Breast epithelium (tissue), 4 donors: ENCODE results near the gene AKIRIN2. TPM values are rescaled to one million over a fixed set of nuclear protein-coding genes. Genes with fewer than 3 reads are reported as not detected.
A peak's percentile ranks its signal among the peaks of the same experiment; 100 is the strongest.
"Not testable (repeated sequence)": the region's sequence is repeated elsewhere in the genome, so short reads cannot be mapped to it uniquely, and the experiment has no call there.

Experiments
- DNase-seq, 2 donors: peaks; one replicate each; pipeline ENCODE4 v3.0.0-alpha.2; 2019; ENCODE audit warnings: low spot score in 2 of 2
- H3K27ac ChIP-seq, 2 donors: fragments of 200-600 bp; sonication (generic) in 1 of 2; one replicate each; pipeline ENCODE4 v1.5.1; 2016 to 2019; ENCODE audit warnings: mild to moderate bottlenecking in 1 of 2
- H3K27me3 ChIP-seq, 2 donors: fragments of 200-600 bp; sonication (generic) in 1 of 2; one replicate each; pipeline versions ENCODE4 v1.5.1 to v1.6.0; 2017 to 2019; ENCODE audit warnings: control low read depth in 1 of 2, mild to moderate bottlenecking in 1 of 2
- H3K36me3 ChIP-seq: fragments of 200-600 bp; one replicate; pipeline ENCODE4 v1.5.1; 2019
- H3K4me1 ChIP-seq, 2 donors: fragments of 200-600 bp; sonication (generic); one replicate each; pipeline ENCODE4 v1.5.1; 2016 to 2019; ENCODE audit warnings: control low read depth in 1 of 2
- H3K4me3 ChIP-seq, 3 donors: fragments of 200-600 bp; sonication (generic); 1 replicate in 2 of 3; 2 replicates in 1 of 3; pipeline ENCODE4 v1.5.1; 2016 to 2019; ENCODE audit warnings: mild to moderate bottlenecking in 3 of 3, moderate library complexity in 2 of 3
- H3K9me3 ChIP-seq, 2 donors: fragments of 200-600 bp; sonication (generic) in 1 of 2; one replicate each; pipeline ENCODE4 v1.5.1; 2016 to 2019; ENCODE audit warnings: control low read depth in 1 of 2
- POLR2A ChIP-seq: fragments of 450-650 bp; IDR thresholded peaks from one replicate; pipeline ENCODE4 v1.6.1; 2016; ENCODE audit warnings: antibody characterized with exemption, mild to moderate bottlenecking, moderate library complexity
- POLR2AphosphoS5 ChIP-seq, 3 donors: sonication (generic); formaldehyde crosslinking; IDR thresholded peaks; one replicate each; pipeline ENCODE4 v1.6.1; 2017; ENCODE audit warnings: antibody characterized with exemption in 3 of 3
- intact Hi-C: fragments of 100-400 bp; cut with DNase I; formaldehyde crosslinking; loops from one replicate; pipeline ENCODE4 v1.15.1; 2023; ENCODE audit warnings: low total_unique reads
- total RNA-seq, 3 donors: library from RNA; depleted of rRNA; stranded (reverse); fragments of >200 nt; gene quantifications; one replicate each; pipeline ENCODE4 v1.1.0, GENCODE V29; 2016
- TF ChIP-seq, protein P1 (sequence below), 3 donors: fragments of 450-650 bp; IDR thresholded peaks; one replicate each; pipeline ENCODE4 v1.5.1; 2016 to 2017; ENCODE audit warnings: antibody characterized with exemption in 3 of 3, mild to moderate bottlenecking in 3 of 3, moderate library complexity in 3 of 3

Gene AKIRIN2
- total RNA-seq, 3 donors from 2014 or later = 18.4 to 30.6 (median 22.8) TPM

DNA sequence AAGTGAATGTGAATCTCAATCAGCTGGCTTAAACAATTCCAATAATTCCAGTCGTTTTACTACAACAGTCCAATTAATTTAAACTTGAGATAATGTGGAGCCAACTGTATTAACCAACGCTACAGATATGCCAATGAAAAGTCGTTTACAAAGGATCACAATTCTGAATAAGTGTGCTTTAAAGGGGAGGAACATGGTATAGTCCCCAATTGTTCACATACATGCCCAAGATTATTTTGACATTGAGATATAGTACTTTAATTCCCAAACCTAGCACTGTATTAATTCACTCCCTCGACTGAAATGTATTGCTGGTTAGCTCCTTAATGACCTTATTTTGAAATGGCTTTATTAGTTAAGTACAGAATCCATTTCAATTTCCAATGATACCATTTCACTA lies 2.5 kb downstream of the AKIRIN2 start:
- peaks cover 0 to 9% of the 10 kb centered on the region in 2 donors for H3K4me1 ChIP-seq
- H3K4me3 ChIP-seq = peak overlapping the region; percentile 83 to 98 (median 96)
- no peaks in the 10 kb centered on the region for H3K27me3 ChIP-seq
- no peak for DNase-seq
- no peak for TF ChIP-seq POLR2AphosphoS5 (IDR thresholded peaks at IDR 0.05)
- TF ChIP-seq, protein P1, sequence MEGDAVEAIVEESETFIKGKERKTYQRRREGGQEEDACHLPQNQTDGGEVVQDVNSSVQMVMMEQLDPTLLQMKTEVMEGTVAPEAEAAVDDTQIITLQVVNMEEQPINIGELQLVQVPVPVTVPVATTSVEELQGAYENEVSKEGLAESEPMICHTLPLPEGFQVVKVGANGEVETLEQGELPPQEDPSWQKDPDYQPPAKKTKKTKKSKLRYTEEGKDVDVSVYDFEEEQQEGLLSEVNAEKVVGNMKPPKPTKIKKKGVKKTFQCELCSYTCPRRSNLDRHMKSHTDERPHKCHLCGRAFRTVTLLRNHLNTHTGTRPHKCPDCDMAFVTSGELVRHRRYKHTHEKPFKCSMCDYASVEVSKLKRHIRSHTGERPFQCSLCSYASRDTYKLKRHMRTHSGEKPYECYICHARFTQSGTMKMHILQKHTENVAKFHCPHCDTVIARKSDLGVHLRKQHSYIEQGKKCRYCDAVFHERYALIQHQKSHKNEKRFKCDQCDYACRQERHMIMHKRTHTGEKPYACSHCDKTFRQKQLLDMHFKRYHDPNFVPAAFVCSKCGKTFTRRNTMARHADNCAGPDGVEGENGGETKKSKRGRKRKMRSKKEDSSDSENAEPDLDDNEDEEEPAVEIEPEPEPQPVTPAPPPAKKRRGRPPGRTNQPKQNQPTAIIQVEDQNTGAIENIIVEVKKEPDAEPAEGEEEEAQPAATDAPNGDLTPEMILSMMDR (IDR thresholded peaks at IDR 0.05) = no peak
- no peak for TF ChIP-seq POLR2A
- H3K9me3 ChIP-seq = no peaks in the 10 kb centered on the region
- H3K36me3 ChIP-seq = no peaks in the 10 kb centered on the region
- H3K27ac ChIP-seq = peak overlapping the region; percentile 4 to 99
- intact Hi-C loops = no loop called here

DNA sequence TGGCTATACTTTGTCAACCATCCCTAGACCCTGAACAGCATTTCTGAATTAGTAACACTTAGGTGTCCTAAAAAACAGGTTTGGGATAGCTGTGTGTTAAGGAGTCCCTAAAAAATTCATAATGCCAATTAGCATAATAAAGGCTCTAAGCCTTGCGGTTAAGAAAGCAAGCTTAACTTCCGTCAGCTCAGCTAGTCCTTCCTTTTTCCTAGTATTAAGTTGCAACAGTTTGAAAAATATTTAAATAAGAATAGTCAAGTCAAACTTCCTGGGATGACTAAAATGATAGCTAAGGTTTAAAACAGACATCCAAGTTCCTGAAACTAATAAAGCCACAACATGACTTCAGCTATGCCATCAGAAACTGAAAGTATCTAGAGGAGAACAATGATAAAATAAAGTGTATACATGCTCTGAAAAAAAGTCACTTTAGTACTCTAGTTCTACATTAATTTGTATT lies 3.5 kb downstream of the AKIRIN2 start:
- Histone ChIP-seq H3K36me3 (no peaks in the 10 kb centered on the region), H3K27me3 (no peaks in the 10 kb centered on the region), H3K4me3 (peak overlapping the region; percentile 83 to 98 (median 96)), H3K27ac (peak overlapping the region; percentile 34 to 99), H3K4me1 (peaks cover 0 to 9% of the 10 kb centered on the region in 2 donors), H3K9me3 (no peaks in the 10 kb centered on the region)
- intact Hi-C loops = no loop called here
- TF ChIP-seq, protein P1 (IDR thresholded peaks at IDR 0.05) = no peak
- TF ChIP-seq POLR2AphosphoS5 (IDR thresholded peaks at IDR 0.05) = no peak
- TF ChIP-seq POLR2A = no peak
- DNase-seq = no peak

DNA sequence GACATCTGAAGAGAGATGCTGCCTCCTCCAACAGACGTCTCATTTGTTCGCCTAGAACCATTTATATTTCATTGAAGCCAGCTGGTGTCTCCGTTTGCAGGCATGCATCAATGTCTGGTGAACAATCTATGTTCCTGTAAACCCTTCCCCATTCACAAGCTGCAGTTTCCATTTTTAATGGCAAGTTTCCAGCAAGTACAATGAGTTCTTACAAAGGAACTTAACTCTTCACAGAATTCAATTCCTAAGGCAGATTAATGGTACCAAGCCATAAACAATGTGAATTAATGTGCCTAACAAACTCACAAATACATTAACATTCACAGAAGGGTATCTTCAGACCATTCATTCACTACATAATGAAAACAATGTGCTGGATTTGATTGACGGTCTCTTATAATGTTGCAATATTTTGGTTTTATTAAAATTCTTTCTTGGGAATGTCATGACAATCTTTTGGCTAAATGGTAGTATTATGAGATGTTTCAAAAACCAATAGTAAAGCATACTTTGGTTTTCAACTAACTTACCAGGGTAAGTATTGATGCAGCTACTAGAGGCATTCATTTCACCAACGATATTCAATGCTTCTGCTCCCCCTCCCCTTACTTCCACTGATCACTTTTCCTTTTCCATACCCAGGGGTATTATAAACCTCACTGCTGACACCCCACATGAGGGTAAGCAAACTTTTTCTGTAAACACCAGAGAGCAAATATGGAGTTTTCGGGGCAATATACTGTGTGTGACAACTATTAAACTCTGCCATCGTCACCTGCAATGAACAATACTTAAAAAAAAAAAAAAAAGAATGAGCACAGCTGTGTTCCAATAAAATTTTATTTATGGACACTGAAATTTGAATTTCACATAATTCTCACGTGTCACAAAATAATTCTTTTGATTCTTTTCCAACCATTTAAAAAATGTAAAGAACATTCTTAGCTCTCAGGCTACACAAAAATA lies 4.2 kb downstream of the AKIRIN2 start:
- DNase-seq = no peak
- no peaks in the 10 kb centered on the region for H3K9me3 ChIP-seq
- peak overlapping the region; percentile 34 to 99 for H3K27ac ChIP-seq
- H3K27me3 ChIP-seq = no peaks in the 10 kb centered on the region
- peak overlapping the region; percentile 83 to 98 (median 96) for H3K4me3 ChIP-seq
- H3K4me1 ChIP-seq = peaks cover 0 to 9% of the 10 kb centered on the region in 2 donors
- TF ChIP-seq POLR2A = no peak
- TF ChIP-seq, protein P1 (IDR thresholded peaks at IDR 0.05) = no peak
- no peak for TF ChIP-seq POLR2AphosphoS5 (IDR thresholded peaks at IDR 0.05)
- H3K36me3 ChIP-seq = no peaks in the 10 kb centered on the region
- intact Hi-C loops = no loop called here

DNA sequence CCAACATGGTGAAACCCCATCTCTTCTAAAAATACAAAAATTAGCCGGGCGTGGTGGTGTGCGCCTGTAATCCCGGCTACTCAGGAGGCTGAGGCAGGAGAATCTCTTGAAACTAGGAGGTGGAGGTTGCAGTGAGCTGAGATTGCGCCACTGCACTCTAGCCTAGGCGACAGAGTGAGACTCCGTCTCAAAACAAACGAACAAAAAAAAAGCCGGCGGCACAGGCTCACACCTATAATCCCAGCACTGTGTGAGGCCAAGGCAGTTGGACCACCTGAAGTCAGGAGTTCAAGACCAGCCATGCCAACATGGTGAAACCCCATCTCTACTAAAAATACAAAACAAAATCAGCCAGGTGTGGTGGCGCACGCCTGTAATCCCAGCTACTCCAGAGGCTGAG lies 5.2 kb downstream of the AKIRIN2 start:
- H3K4me1 ChIP-seq, H3K27ac ChIP-seq, intact Hi-C loops: not testable (repeated sequence)

DNA sequence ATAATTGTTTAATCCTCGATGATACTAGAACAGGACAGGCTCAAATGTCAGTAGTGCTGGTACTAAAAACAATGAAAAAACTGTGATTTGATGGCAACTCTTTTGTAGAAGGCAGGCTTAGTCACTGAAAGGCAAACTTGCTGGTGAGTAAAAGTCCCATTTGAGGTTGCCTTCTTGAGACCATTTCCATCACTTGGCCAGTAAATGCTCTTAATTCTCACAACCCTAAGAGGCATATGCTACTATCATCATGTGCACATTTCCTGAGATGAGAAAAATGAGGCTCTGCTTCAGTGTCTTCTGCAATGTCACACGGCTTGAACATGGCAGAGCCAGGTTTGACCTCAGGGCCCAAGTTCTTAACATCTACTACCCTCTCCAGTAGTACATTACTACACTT lies 9.9 kb downstream of the AKIRIN2 start:
- no peak for DNase-seq
- H3K27me3 ChIP-seq = no peaks in the 10 kb centered on the region
- intact Hi-C loops = no loop called here
- H3K36me3 ChIP-seq = no peaks in the 10 kb centered on the region
- no peak overlapping the region for H3K4me3 ChIP-seq
- H3K4me1 ChIP-seq = no peaks in the 10 kb centered on the region
- TF ChIP-seq, protein P1 (IDR thresholded peaks at IDR 0.05) = no peak
- TF ChIP-seq POLR2AphosphoS5 (IDR thresholded peaks at IDR 0.05) = no peak
- no peak for TF ChIP-seq POLR2A
- no peaks in the 10 kb centered on the region for H3K9me3 ChIP-seq
- H3K27ac ChIP-seq = no peak overlapping the region

More for the DNA sequence above, 5.2 kb downstream of the AKIRIN2 start:
- not testable (repeated sequence) for H3K27me3 ChIP-seq, H3K36me3 ChIP-seq, H3K4me3 ChIP-seq, DNase-seq, H3K9me3 ChIP-seq
